K562 (cell line): ENCODE data around the gene CNTRL.

Source experiments
- CEBPG ChIP-seq, 3 experiments: fragments of 200-800 bp in 1 of 3; sonication (Bioruptor generic) in 1 of 3; sonication (generic) in 1 of 3; formaldehyde crosslinking in 1 of 3; IDR thresholded peaks in 2 of 3; conservative IDR thresholded peaks in 1 of 3; 2 replicates each; pipeline versions ENCODE4 v1.6.1 to v1.8.0; 2016 to 2022; ENCODE audit warnings: missing compliant biosample characterization in 2 of 3, missing genetic modification characterization in 2 of 3, mild to moderate bottlenecking in 1 of 3, missing genetic modification reagents in 1 of 3
- EZH2 ChIP-seq: IDR thresholded peaks from 2 replicates; pipeline ENCODE4 v1.6.1; 2012; ENCODE audit warnings: low read depth, mild to moderate bottlenecking, inconsistent platforms, low read length, borderline replicate concordance
- HNRNPL ChIP-seq: fragments of 200-400 bp; formaldehyde crosslinking; IDR thresholded peaks from 2 replicates; pipeline ENCODE4 v1.6.1; 2017; ENCODE audit warnings: low read depth, mild to moderate bottlenecking, low read length
- MYC ChIP-seq, 2 experiments: fragments of 250-450 bp in 1 of 2; sonication (Bioruptor Pico) in 1 of 2; IDR thresholded peaks; 2 replicates each; pipeline versions ENCODE4 v1.5.1 to v1.6.1; 2012 to 2021; ENCODE audit warnings: low read depth in 2 of 2, borderline replicate concordance in 1 of 2, improper control_type of control experiment in 1 of 2, low read length in 1 of 2, mild to moderate bottlenecking in 1 of 2, moderate library complexity in 1 of 2
- SIX5 ChIP-seq, 2 experiments: IDR thresholded peaks; 2 replicates each; pipeline ENCODE4 v1.6.1; 2011; ENCODE audit warnings: low read length in 2 of 2, borderline replicate concordance in 1 of 2, low read depth in 1 of 2, mild to moderate bottlenecking in 1 of 2, moderate library complexity in 1 of 2; ENCODE audit not compliant: insufficient read depth in 1 of 2
- TAF15 ChIP-seq: fragments of 200-400 bp; formaldehyde crosslinking; IDR thresholded peaks from 2 replicates; pipeline ENCODE4 v1.6.1; 2017; ENCODE audit warnings: mild to moderate bottlenecking, low read depth, low read length, moderate library complexity
- ZNF121 ChIP-seq: sonication (generic); formaldehyde crosslinking; conservative IDR thresholded peaks from 2 replicates; pipeline ENCODE4 v1.8.0; 2022; ENCODE audit warnings: missing genetic modification reagents
- ZNF175 ChIP-seq: fragments of 200-800 bp; sonication (Bioruptor generic); IDR thresholded peaks from 2 replicates; pipeline ENCODE4 v1.6.1; 2016; ENCODE audit warnings: low read depth, mild to moderate bottlenecking, missing genetic modification characterization, missing compliant biosample characterization
- ZNF24 ChIP-seq: fragments of 450-650 bp; IDR thresholded peaks from 2 replicates; pipeline ENCODE4 v1.6.1; 2016
- ZSCAN32 ChIP-seq: fragments of 450-650 bp; formaldehyde crosslinking; IDR thresholded peaks from 2 replicates; pipeline ENCODE4 v1.4.0; 2020; ENCODE audit warnings: mild to moderate bottlenecking, moderate library complexity
- TF ChIP-seq, protein P1 (sequence below): fragments of 450-650 bp; formaldehyde crosslinking; IDR thresholded peaks from 2 replicates; pipeline ENCODE4 v1.4.0; 2022; ENCODE audit warnings: missing genetic modification characterization
- TF ChIP-seq, protein P2 (sequence below): sonication (generic); formaldehyde crosslinking; IDR thresholded peaks from 2 replicates; pipeline ENCODE4 v1.8.1; 2022; ENCODE audit warnings: missing genetic modification reagents
- TF ChIP-seq, protein P3 (sequence below): sonication (generic); formaldehyde crosslinking; IDR thresholded peaks from 2 replicates; pipeline ENCODE4 v1.8.0; 2023; ENCODE audit warnings: mild to moderate bottlenecking, missing genetic modification reagents
- TF ChIP-seq, protein P4 (sequence below): fragments of 250-450 bp; sonication (Bioruptor Pico); IDR thresholded peaks from 2 replicates; pipeline ENCODE4 v1.5.1; 2021; ENCODE audit warnings: mild to moderate bottlenecking

DNA sequence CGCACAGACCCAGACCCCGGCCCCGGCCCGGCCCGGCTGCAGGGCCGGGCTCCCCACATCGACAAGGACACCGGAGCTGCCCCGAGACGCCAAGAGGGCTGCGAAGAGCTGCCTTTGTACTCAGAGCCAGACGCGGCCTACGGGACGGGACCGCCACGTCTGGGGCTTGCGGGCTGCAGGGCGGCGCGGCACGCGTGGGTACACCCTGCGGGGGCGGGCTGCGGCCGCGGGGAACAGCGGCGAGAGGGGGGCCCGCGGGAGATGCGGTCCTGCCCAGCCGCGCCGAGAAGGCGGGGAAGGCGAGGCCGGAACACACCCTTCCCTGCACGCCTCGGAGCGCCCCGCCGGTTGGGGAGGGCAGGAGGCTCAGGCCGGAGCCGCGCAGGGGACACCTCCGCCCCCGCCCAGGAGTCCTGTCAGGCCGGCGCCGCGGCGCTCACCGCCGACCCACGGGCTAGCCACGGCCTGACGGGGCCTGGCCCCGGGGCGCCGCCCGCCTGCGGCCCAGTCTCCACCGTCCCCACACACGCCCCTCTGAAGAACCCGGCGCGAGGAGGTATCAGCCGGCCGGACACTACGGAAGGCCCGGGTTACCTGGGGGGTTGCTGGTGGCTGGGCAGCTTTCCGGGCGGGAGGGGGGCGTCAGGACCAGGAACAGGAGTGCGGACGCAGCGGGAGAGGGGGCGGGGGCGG, 126.4 kb downstream of the CNTRL start:
- TF ChIP-seq ZNF24 (no peak), SIX5 (IDR thresholded peaks at IDR 0.05; ENCODE audit: borderline replicate concordance in 1 of 2, insufficient read depth in 1 of 2, low read depth in 1 of 2, low read length in 2 of 2) (no peak), CEBPG (CRISPR knock-in tag; IDR thresholded peaks at IDR 0.05) (no peak), CEBPG (tag; conservative IDR thresholded peaks at IDR 0.05 in 1 of 2, IDR thresholded peaks at IDR 0.05 in 1 of 2) (no peak), ZNF175 (CRISPR knock-in tag) (no peak), HNRNPL (no peak), MYC (IDR thresholded peaks at IDR 0.05; ENCODE audit: low read depth, low read length) (no peak), MYC (CRISPR knock-in tag; IDR thresholded peaks at IDR 0.05; ENCODE audit: borderline replicate concordance, low read depth) (no peak), EZH2 (no peak), TAF15 (no peak), ZSCAN32 (CRISPR knock-in tag) (no peak; the same call in 1 of the 2 replicates), ZNF121 (CRISPR knock-in tag) (no peak)
- TF ChIP-seq, protein P1, sequence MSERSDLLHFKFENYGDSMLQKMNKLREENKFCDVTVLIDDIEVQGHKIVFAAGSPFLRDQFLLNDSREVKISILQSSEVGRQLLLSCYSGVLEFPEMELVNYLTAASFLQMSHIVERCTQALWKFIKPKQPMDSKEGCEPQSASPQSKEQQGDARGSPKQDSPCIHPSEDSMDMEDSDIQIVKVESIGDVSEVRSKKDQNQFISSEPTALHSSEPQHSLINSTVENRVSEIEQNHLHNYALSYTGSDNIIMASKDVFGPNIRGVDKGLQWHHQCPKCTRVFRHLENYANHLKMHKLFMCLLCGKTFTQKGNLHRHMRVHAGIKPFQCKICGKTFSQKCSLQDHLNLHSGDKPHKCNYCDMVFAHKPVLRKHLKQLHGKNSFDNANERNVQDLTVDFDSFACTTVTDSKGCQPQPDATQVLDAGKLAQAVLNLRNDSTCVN (CRISPR knock-in tag): no peak
- TF ChIP-seq, protein P2, sequence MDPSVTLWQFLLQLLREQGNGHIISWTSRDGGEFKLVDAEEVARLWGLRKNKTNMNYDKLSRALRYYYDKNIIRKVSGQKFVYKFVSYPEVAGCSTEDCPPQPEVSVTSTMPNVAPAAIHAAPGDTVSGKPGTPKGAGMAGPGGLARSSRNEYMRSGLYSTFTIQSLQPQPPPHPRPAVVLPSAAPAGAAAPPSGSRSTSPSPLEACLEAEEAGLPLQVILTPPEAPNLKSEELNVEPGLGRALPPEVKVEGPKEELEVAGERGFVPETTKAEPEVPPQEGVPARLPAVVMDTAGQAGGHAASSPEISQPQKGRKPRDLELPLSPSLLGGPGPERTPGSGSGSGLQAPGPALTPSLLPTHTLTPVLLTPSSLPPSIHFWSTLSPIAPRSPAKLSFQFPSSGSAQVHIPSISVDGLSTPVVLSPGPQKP (CRISPR knock-in tag): no peak
- TF ChIP-seq, protein P3, sequence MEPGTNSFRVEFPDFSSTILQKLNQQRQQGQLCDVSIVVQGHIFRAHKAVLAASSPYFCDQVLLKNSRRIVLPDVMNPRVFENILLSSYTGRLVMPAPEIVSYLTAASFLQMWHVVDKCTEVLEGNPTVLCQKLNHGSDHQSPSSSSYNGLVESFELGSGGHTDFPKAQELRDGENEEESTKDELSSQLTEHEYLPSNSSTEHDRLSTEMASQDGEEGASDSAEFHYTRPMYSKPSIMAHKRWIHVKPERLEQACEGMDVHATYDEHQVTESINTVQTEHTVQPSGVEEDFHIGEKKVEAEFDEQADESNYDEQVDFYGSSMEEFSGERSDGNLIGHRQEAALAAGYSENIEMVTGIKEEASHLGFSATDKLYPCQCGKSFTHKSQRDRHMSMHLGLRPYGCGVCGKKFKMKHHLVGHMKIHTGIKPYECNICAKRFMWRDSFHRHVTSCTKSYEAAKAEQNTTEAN (CRISPR knock-in tag): no peak
- TF ChIP-seq, protein P4, sequence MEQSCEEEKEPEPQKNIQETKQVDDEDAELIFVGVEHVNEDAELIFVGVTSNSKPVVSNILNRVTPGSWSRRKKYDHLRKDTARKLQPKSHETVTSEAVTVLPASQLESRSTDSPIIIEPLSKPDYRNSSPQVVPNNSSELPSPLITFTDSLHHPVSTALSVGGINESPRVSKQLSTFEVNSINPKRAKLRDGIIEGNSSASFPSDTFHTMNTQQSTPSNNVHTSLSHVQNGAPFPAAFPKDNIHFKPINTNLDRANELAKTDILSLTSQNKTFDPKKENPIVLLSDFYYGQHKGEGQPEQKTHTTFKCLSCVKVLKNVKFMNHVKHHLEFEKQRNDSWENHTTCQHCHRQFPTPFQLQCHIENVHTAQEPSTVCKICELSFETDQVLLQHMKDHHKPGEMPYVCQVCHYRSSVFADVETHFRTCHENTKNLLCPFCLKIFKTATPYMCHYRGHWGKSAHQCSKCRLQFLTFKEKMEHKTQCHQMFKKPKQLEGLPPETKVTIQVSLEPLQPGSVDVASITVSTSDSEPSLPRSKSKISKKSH (CRISPR knock-in tag): no peak
